Endothelial cell (in vitro differentiated cells): ENCODE data around the gene PDE4B. TPM values are rescaled to one million over a fixed set of nuclear protein-coding genes. Genes with fewer than 3 reads are reported as not detected.
"Not testable (repeated sequence)": the region's sequence is repeated elsewhere in the genome, so short reads cannot be mapped to it uniquely, and the experiment has no call there.

ENCODE experiments used
- DNase-seq: peaks from one replicate; pipeline ENCODE4 v3.0.0; 2021; ENCODE audit warnings: low spot score
- H3K27ac Mint-ChIP-seq: one replicate; pipeline ENCODE4 v1.8.0; 2021; ENCODE audit warnings: mixed read lengths, inconsistent platforms; ENCODE audit not compliant: unreplicated experiment
- H3K27me3 Mint-ChIP-seq: one replicate; pipeline ENCODE4 v1.8.0; 2021; ENCODE audit warnings: mild to moderate bottlenecking, moderate library complexity, mixed read lengths, inconsistent platforms; ENCODE audit not compliant: unreplicated experiment
- H3K36me3 Mint-ChIP-seq: one replicate; pipeline ENCODE4 v1.8.0; 2021; ENCODE audit warnings: mild to moderate bottlenecking, low read depth, mixed read lengths, inconsistent platforms; ENCODE audit not compliant: unreplicated experiment
- H3K4me1 Mint-ChIP-seq: one replicate; pipeline ENCODE4 v1.8.0; 2021; ENCODE audit warnings: mild to moderate bottlenecking, mixed read lengths, inconsistent platforms; ENCODE audit not compliant: unreplicated experiment
- H3K4me3 Mint-ChIP-seq: one replicate; pipeline ENCODE4 v1.8.0; 2021; ENCODE audit warnings: mild to moderate bottlenecking, mixed read lengths, inconsistent platforms; ENCODE audit not compliant: unreplicated experiment
- H3K9me3 Mint-ChIP-seq: one replicate; pipeline ENCODE4 v1.8.0; 2021; ENCODE audit warnings: mixed read lengths, inconsistent platforms; ENCODE audit not compliant: unreplicated experiment
- CTCF ChIP-seq: fragments of 200-600 bp; sonication (generic); IDR thresholded peaks from one replicate; pipeline ENCODE4 v1.5.0; 2021; ENCODE audit warnings: antibody characterized with exemption; ENCODE audit not compliant: unreplicated experiment
- total RNA-seq: library from RNA; stranded (reverse); fragmentation: NEBNext Ultra II Directional; extraction: Animal tissue kit (Norgen Biotek cat#: 25700); gene quantifications from one replicate; pipeline ENCODE4 v1.2.1, GENCODE V29; 2021; ENCODE audit not compliant: unreplicated experiment

Gene PDE4B
- total RNA-seq, 1 donor from 2014 or later, result 45.6 TPM

- H3K36me3 Mint-ChIP-seq, result no peaks in the 10 kb centered on the region
- no peak overlapping the region for H3K27ac Mint-ChIP-seq
- H3K4me1 Mint-ChIP-seq, result peaks cover 24% of the 10 kb centered on the region
- no peak for DNase-seq
- no peaks in the 10 kb centered on the region for H3K27me3 Mint-ChIP-seq
- TF ChIP-seq CTCF, result no peak
- no peaks in the 10 kb centered on the region for H3K9me3 Mint-ChIP-seq
- no peak overlapping the region for H3K4me3 Mint-ChIP-seq
Measured at GRCh38 chr1:66132324-66132723, 339.6 kb downstream of the PDE4B start.

GRCh38 chr1:66134004-66134403 lies 341.3 kb downstream of the PDE4B start:
- no peak for TF ChIP-seq CTCF
- Mint-ChIP-seq H3K4me1 (peaks cover 24% of the 10 kb centered on the region), H3K27me3 (no peaks in the 10 kb centered on the region), H3K4me3 (no peak overlapping the region), H3K27ac (no peak overlapping the region), H3K36me3 (no peaks in the 10 kb centered on the region), H3K9me3 (no peaks in the 10 kb centered on the region)
- no peak for DNase-seq

- H3K4me3 Mint-ChIP-seq, result no peak overlapping the region
- no peaks in the 10 kb centered on the region for H3K36me3 Mint-ChIP-seq
- no peak for DNase-seq
- no peak for TF ChIP-seq CTCF
- H3K4me1 Mint-ChIP-seq, result peaks cover 24% of the 10 kb centered on the region
- no peak overlapping the region for H3K27ac Mint-ChIP-seq
- no peaks in the 10 kb centered on the region for H3K9me3 Mint-ChIP-seq
- H3K27me3 Mint-ChIP-seq, result no peaks in the 10 kb centered on the region
Measured at GRCh38 chr1:66135161-66135560, 342.5 kb downstream of the PDE4B start.

GRCh38 chr1:66136423-66136822 lies 343.7 kb downstream of the PDE4B start:
- not testable (repeated sequence) for H3K4me3 Mint-ChIP-seq

GRCh38 chr1:66137235-66137634 lies 344.5 kb downstream of the PDE4B start:
- H3K36me3 Mint-ChIP-seq, result no peaks in the 10 kb centered on the region
- H3K27ac Mint-ChIP-seq, result no peak overlapping the region
- H3K27me3 Mint-ChIP-seq, result no peaks in the 10 kb centered on the region
- no peaks in the 10 kb centered on the region for H3K9me3 Mint-ChIP-seq
- TF ChIP-seq CTCF, result no peak
- peaks cover 20% of the 10 kb centered on the region for H3K4me1 Mint-ChIP-seq
- H3K4me3 Mint-ChIP-seq, result no peak overlapping the region
- no peak for DNase-seq

More at GRCh38 chr1:66136423-66136822, 343.7 kb downstream of the PDE4B start:
- H3K9me3 Mint-ChIP-seq, H3K27me3 Mint-ChIP-seq, DNase-seq, H3K36me3 Mint-ChIP-seq, H3K27ac Mint-ChIP-seq: not testable (repeated sequence)
- H3K4me1 Mint-ChIP-seq, result peaks cover 24% of the 10 kb centered on the region

GRCh38 chr1:66138613-66139012 lies 345.9 kb downstream of the PDE4B start:
- H3K4me1 Mint-ChIP-seq, result peaks cover 10% of the 10 kb centered on the region
- H3K27me3 Mint-ChIP-seq, result no peaks in the 10 kb centered on the region
- no peaks in the 10 kb centered on the region for H3K9me3 Mint-ChIP-seq
- no peak for DNase-seq
- no peaks in the 10 kb centered on the region for H3K36me3 Mint-ChIP-seq
- no peak overlapping the region for H3K27ac Mint-ChIP-seq
- no peak for TF ChIP-seq CTCF
- no peak overlapping the region for H3K4me3 Mint-ChIP-seq
